K562 (cell line): Measurements from ENCODE around the gene MRPL55. TPM values are rescaled to one million over a fixed set of nuclear protein-coding genes. Genes with fewer than 3 reads are reported as not detected.
A peak's percentile ranks its signal among the peaks of the same experiment; 100 is the strongest.

Source experiments
- E2F8 ChIP-seq: fragments of 450-650 bp; IDR thresholded peaks from 2 replicates; pipeline ENCODE4 v1.7.1; 2018; ENCODE audit warnings: mild to moderate bottlenecking, low read depth; ENCODE audit not compliant: partially characterized antibody
- GABPA ChIP-seq: fragments of 200-800 bp; sonication (Bioruptor generic); conservative IDR thresholded peaks from 2 replicates; pipeline ENCODE4 v1.6.1; 2016; ENCODE audit warnings: low read depth, missing genetic modification characterization, missing compliant biosample characterization
- HNRNPL ChIP-seq: fragments of 200-400 bp; formaldehyde crosslinking; IDR thresholded peaks from 2 replicates; pipeline ENCODE4 v1.6.1; 2017; ENCODE audit warnings: low read depth, mild to moderate bottlenecking, low read length
- LEF1 ChIP-seq: fragments of 450-650 bp; IDR thresholded peaks from 2 replicates; pipeline ENCODE4 v1.6.1; 2016; ENCODE audit warnings: mild to moderate bottlenecking
- MTA1 ChIP-seq: fragments of 450-650 bp; IDR thresholded peaks from 2 replicates; pipeline ENCODE4 v1.6.1; 2017; ENCODE audit warnings: borderline replicate concordance
- REST ChIP-seq, 2 experiments: fragments of 450-650 bp; formaldehyde crosslinking in 1 of 2; IDR thresholded peaks; 2 replicates each; pipeline versions ENCODE4 v1.4.0 to v1.6.1; 2014 to 2020; ENCODE audit warnings: mild to moderate bottlenecking in 2 of 2, borderline replicate concordance in 1 of 2, low read depth in 1 of 2
- SIN3A ChIP-seq, 2 experiments: fragments of 150-350 bp in 1 of 2; IDR thresholded peaks; 2 replicates each; pipeline ENCODE4 v1.6.1; 2011 to 2016; ENCODE audit warnings: borderline replicate concordance in 2 of 2, low read depth in 2 of 2, low read length in 2 of 2, mild to moderate bottlenecking in 2 of 2, moderate library complexity in 2 of 2; ENCODE audit not compliant: control insufficient read depth in 1 of 2
- SP1 ChIP-seq: sonication (generic); formaldehyde crosslinking; IDR thresholded peaks from 2 replicates; pipeline ENCODE4 v1.8.1; 2022; ENCODE audit warnings: mild to moderate bottlenecking, missing genetic modification reagents
- ZNF282 ChIP-seq: sonication (generic); formaldehyde crosslinking; IDR thresholded peaks from 2 replicates; pipeline ENCODE4 v1.8.1; 2023; ENCODE audit warnings: missing genetic modification reagents
- ZNF445 ChIP-seq: fragments of 250-450 bp; sonication (Bioruptor Pico); IDR thresholded peaks from 2 replicates; pipeline ENCODE4 v1.4.0; 2020; ENCODE audit warnings: low read depth, mild to moderate bottlenecking, moderate library complexity
- polyA plus RNA-seq, 8 experiments: library from polyadenylated mRNA; depleted of rRNA in 4 of 8; stranded (reverse) in 5 of 8; unstranded in 3 of 8; fragments of >200 nt; fragmentation: Nextera tagmentation in 2 of 8; fragmentation: Illumina TruSeq in 1 of 8; extraction: Ambion mirVana in 2 of 8; extraction: Trizol in 1 of 8; gene quantifications; 2 replicates each; pipeline versions ENCODE4 v1.2.1 to v1.2.3, GENCODE V29; 2011 to 2014; ENCODE audit warnings: inconsistent platforms in 1 of 8, missing spikeins in 1 of 8
- total RNA-seq, 7 experiments: library from RNA; depleted of rRNA in 6 of 7; stranded (reverse); fragments of >200 nt in 6 of 7; fragmentation: Illumina TruSeq in 2 of 7; extraction: Trizol in 2 of 7; gene quantifications; 2 replicates each; pipeline versions ENCODE4 v1.2.1 to v1.2.3, GENCODE V29; 2011 to 2021; ENCODE audit warnings: low replicate concordance in 1 of 7

Gene MRPL55
- total and polyA plus RNA-seq, 9 of the 15 experiments (the other 6 are each of a cell fraction or from before 2014, with no cell fraction given): 34.9 to 228 (median 81.0) TPM

- TF ChIP-seq HNRNPL: 0 out of 2 replicates have a peak, but pooled peaks have one; percentile 3
- no peak for TF ChIP-seq SP1 (CRISPR knock-in tag)
- no peak for TF ChIP-seq REST (IDR thresholded peaks at IDR 0.05; ENCODE audit: borderline replicate concordance)
- peak; percentile 79 for TF ChIP-seq REST (CRISPR knock-in tag; IDR thresholded peaks at IDR 0.05; ENCODE audit: low read depth)
- 0 out of 2 replicates have a peak, but pooled peaks have one; percentile 13 for TF ChIP-seq ZNF282 (CRISPR knock-in tag)
- no peak for TF ChIP-seq MTA1
- TF ChIP-seq GABPA (tag): peak; percentile 81
- TF ChIP-seq LEF1: no peak
- no peak for TF ChIP-seq E2F8
- TF ChIP-seq SIN3A (IDR thresholded peaks at IDR 0.05; ENCODE audit: borderline replicate concordance in 2 of 2, control insufficient read depth in 1 of 2, low read depth in 2 of 2, low read length in 2 of 2): peak; percentile 43 to 63; a peak in 3 of 4 replicates
- TF ChIP-seq ZNF445 (CRISPR knock-in tag): no peak
Measured at GRCh38 chr1:228082918-228083870, 25.9 kb downstream of the MRPL55 start (continued).
